MM.1S (cell line): ENCODE results near the gene SREBF1.

ENCODE experiments used
- DNase-seq: peaks from one replicate; pipeline ENCODE4 v3.0.0-alpha.2; 2015
- H2AFZ ChIP-seq: fragments of 300-600 bp; sonication (generic); 2 replicates; pipeline ENCODE4 v1.6.0; 2016; ENCODE audit warnings: antibody characterized with exemption, low read length
- H3F3A ChIP-seq: fragments of 300-600 bp; sonication (generic); 2 replicates; pipeline ENCODE4 v1.6.1; 2016; ENCODE audit warnings: mild to moderate bottlenecking, antibody characterized with exemption, low read length, moderate library complexity, mixed read lengths; ENCODE audit not compliant: insufficient read depth
- H3K27ac ChIP-seq: fragments of 300-600 bp; sonication (generic); 2 replicates; pipeline ENCODE4 v1.5.1; 2016; ENCODE audit warnings: mild to moderate bottlenecking, low read length
- H3K27me3 ChIP-seq: fragments of 300-600 bp; sonication (generic); replicated peaks from 2 replicates; pipeline ENCODE4 v1.6.0; 2016; ENCODE audit warnings: low read length; ENCODE audit not compliant: insufficient read depth
- H3K36me3 ChIP-seq: fragments of 300-600 bp; sonication (generic); replicated peaks from 2 replicates; pipeline ENCODE4 v1.6.1; 2016; ENCODE audit warnings: mild to moderate bottlenecking, low read length, mixed read lengths; ENCODE audit not compliant: insufficient read depth
- H3K4me1 ChIP-seq: fragments of 300-600 bp; sonication (generic); 2 replicates; pipeline ENCODE4 v1.6.1; 2016; ENCODE audit warnings: low read length, mixed read lengths
- H3K4me2 ChIP-seq: fragments of 300-600 bp; sonication (generic); 2 replicates; pipeline ENCODE4 v1.6.0; 2016; ENCODE audit warnings: low read depth, low read length
- H3K4me3 ChIP-seq: fragments of 300-600 bp; sonication (generic); 2 replicates; pipeline ENCODE4 v1.5.1; 2016; ENCODE audit warnings: low read length, mixed read lengths
- H3K79me2 ChIP-seq: fragments of 300-600 bp; sonication (generic); 2 replicates; pipeline ENCODE4 v1.6.1; 2016; ENCODE audit warnings: mixed run types, low read length, mixed read lengths
- H3K9ac ChIP-seq: fragments of 300-600 bp; sonication (generic); 2 replicates; pipeline ENCODE4 v1.6.1; 2016; ENCODE audit warnings: low read length, mixed read lengths
- H3K9me2 ChIP-seq: fragments of 300-600 bp; sonication (generic); replicated peaks from 2 replicates; pipeline ENCODE4 v1.6.1; 2016; ENCODE audit warnings: mild to moderate bottlenecking, low read length, mixed read lengths; ENCODE audit not compliant: insufficient read depth
- H3K9me3 ChIP-seq: fragments of 300-600 bp; sonication (generic); replicated peaks from 2 replicates; pipeline ENCODE4 v1.6.1; 2016; ENCODE audit warnings: mild to moderate bottlenecking, low read length, mixed read lengths; ENCODE audit not compliant: insufficient read depth
- H4K20me1 ChIP-seq: fragments of 300-600 bp; sonication (generic); 2 replicates; pipeline ENCODE4 v1.6.1; 2016; ENCODE audit warnings: mild to moderate bottlenecking, low read length, moderate library complexity, mixed read lengths; ENCODE audit not compliant: insufficient read depth
- CTCF ChIP-seq: fragments of 300-600 bp; sonication (generic); IDR thresholded peaks from 2 replicates; pipeline ENCODE4 v1.5.1; 2016; ENCODE audit warnings: antibody characterized with exemption, low read length, mixed read lengths
- EZH2 ChIP-seq: fragments of 300-600 bp; sonication (generic); optimal IDR thresholded peaks from 2 replicates; pipeline ENCODE3; 2017; ENCODE audit warnings: low read depth, mild to moderate bottlenecking, antibody characterized with exemption, low read length, mixed read lengths
- EZH2phosphoT487 ChIP-seq: fragments of 300-600 bp; sonication (generic); IDR thresholded peaks from 2 replicates; pipeline ENCODE4 v1.6.1; 2018; ENCODE audit warnings: antibody characterized with exemption, low read length

The SREBF1 gene

GRCh38 chr17:17818088-17818526 is 18.7 kb downstream of the SREBF1 start:
- peaks cover 19% of the 10 kb centered on the region for H3K4me1 ChIP-seq
- TF ChIP-seq CTCF = no peak
- TF ChIP-seq EZH2 = no peak
- no peak for TF ChIP-seq EZH2phosphoT487
- H3K79me2 ChIP-seq = peaks cover 38% of the 10 kb centered on the region
- H3K27me3 ChIP-seq = no peaks in the 10 kb centered on the region
- H3K9ac ChIP-seq = no peak overlapping the region
- no peak overlapping the region for H3K4me2 ChIP-seq
- no peaks in the 10 kb centered on the region for H3K9me3 ChIP-seq
- H4K20me1 ChIP-seq = no peaks in the 10 kb centered on the region; the same call in 1 of the 2 replicates
- H3K36me3 ChIP-seq = peaks cover 5% of the 10 kb centered on the region
- H3K9me2 ChIP-seq = no peaks in the 10 kb centered on the region
- no peak overlapping the region for H2AFZ ChIP-seq
- no peak for DNase-seq
- H3K4me3 ChIP-seq = no peak overlapping the region
- no peak overlapping the region for H3K27ac ChIP-seq
- no peaks in the 10 kb centered on the region for H3F3A ChIP-seq

- TF ChIP-seq EZH2 (no peak), CTCF (no peak), EZH2phosphoT487 (no peak)
- H4K20me1 ChIP-seq = no peaks in the 10 kb centered on the region; the same call in 1 of the 2 replicates
- H3K9me3 ChIP-seq = no peaks in the 10 kb centered on the region
- H3K4me2 ChIP-seq = no peak overlapping the region
- H3K4me1 ChIP-seq = peaks cover 15% of the 10 kb centered on the region
- H3K27me3 ChIP-seq = no peaks in the 10 kb centered on the region
- H3K9ac ChIP-seq = no peak overlapping the region
- H3K4me3 ChIP-seq = no peak overlapping the region
- DNase-seq = no peak
- H3K9me2 ChIP-seq = no peaks in the 10 kb centered on the region
- H3K79me2 ChIP-seq = peaks cover 33% of the 10 kb centered on the region
- H2AFZ ChIP-seq = no peak overlapping the region
- no peaks in the 10 kb centered on the region for H3F3A ChIP-seq
- peaks cover 5% of the 10 kb centered on the region for H3K36me3 ChIP-seq
- no peak overlapping the region for H3K27ac ChIP-seq
These were observed 19.2 kb downstream of the SREBF1 start for GRCh38 chr17:17817552-17817947.

- H4K20me1 ChIP-seq = no peaks in the 10 kb centered on the region; the same call in 1 of the 2 replicates
- no peaks in the 10 kb centered on the region for H3K9me2 ChIP-seq
- H3K4me1 ChIP-seq = peaks cover 11% of the 10 kb centered on the region
- H3F3A ChIP-seq = peaks cover 5% of the 10 kb centered on the region
- H3K9me3 ChIP-seq = no peaks in the 10 kb centered on the region
- H3K79me2 ChIP-seq = peaks cover 27% of the 10 kb centered on the region
- no peak overlapping the region for H3K9ac ChIP-seq
- H2AFZ ChIP-seq = no peak overlapping the region
- H3K4me2 ChIP-seq = no peak overlapping the region
- peaks cover 5% of the 10 kb centered on the region for H3K36me3 ChIP-seq
- no peaks in the 10 kb centered on the region for H3K27me3 ChIP-seq
- no peak for DNase-seq
- H3K4me3 ChIP-seq = no peak overlapping the region
- no peak overlapping the region for H3K27ac ChIP-seq
- TF ChIP-seq EZH2 (no peak), CTCF (no peak), EZH2phosphoT487 (no peak)
These were observed 19.8 kb downstream of the SREBF1 start for GRCh38 chr17:17816831-17817551.
